HG03378 (cell line): Measurements from ENCODE around the gene USP40.

ENCODE experiments used
- ATAC-seq: cut with Tn5 transposase; IDR thresholded peaks from one replicate; pipeline ENCODE4 v1.9.1; 2021; ENCODE audit warnings: mild to moderate bottlenecking, moderate library complexity; ENCODE audit not compliant: unreplicated experiment

Gene USP40

GRCh38 chr2:233463586-233463985 is 103.0 kb downstream of the USP40 start:
- ATAC-seq: no peak

GRCh38 chr2:233462826-233463470 is 103.6 kb downstream of the USP40 start:
- no peak for ATAC-seq

- no peak for ATAC-seq
Observed at GRCh38 chr2:233462202-233462785, 104.3 kb downstream of the USP40 start.

- no peak for ATAC-seq
Observed at GRCh38 chr2:233461481-233461891, 105.1 kb downstream of the USP40 start.

- no peak for ATAC-seq
Observed at GRCh38 chr2:233460726-233461441, 105.7 kb downstream of the USP40 start.

GRCh38 chr2:233459426-233459825 is 107.2 kb downstream of the USP40 start:
- no peak for ATAC-seq

GRCh38 chr2:233458826-233459225 is 107.8 kb downstream of the USP40 start:
- ATAC-seq: no peak

- no peak for ATAC-seq
Observed at GRCh38 chr2:233458031-233458610, 108.5 kb downstream of the USP40 start.

- ATAC-seq: no peak
Observed at GRCh38 chr2:233457356-233457755, 109.2 kb downstream of the USP40 start.

- ATAC-seq: no peak
Observed at GRCh38 chr2:233456934-233457333, 109.6 kb downstream of the USP40 start.

GRCh38 chr2:233456111-233456510 is 110.5 kb downstream of the USP40 start:
- ATAC-seq: no peak

GRCh38 chr2:233455491-233455890 is 111.1 kb downstream of the USP40 start:
- ATAC-seq: no peak

GRCh38 chr2:233455006-233455405 is 111.6 kb downstream of the USP40 start:
- ATAC-seq: no peak

GRCh38 chr2:233453916-233454315 is 112.7 kb downstream of the USP40 start:
- ATAC-seq: no peak

GRCh38 chr2:233453111-233453915 is 113.3 kb downstream of the USP40 start:
- no peak for ATAC-seq

- ATAC-seq: no peak
Observed at GRCh38 chr2:233451950-233452349, 114.6 kb downstream of the USP40 start.

- ATAC-seq: no peak
Observed at GRCh38 chr2:233450864-233451575, 115.6 kb downstream of the USP40 start.

- ATAC-seq: no peak
Observed at GRCh38 chr2:233449921-233450863, 116.4 kb downstream of the USP40 start.
